ENCODE results near the gene PVRIG.

DNA sequence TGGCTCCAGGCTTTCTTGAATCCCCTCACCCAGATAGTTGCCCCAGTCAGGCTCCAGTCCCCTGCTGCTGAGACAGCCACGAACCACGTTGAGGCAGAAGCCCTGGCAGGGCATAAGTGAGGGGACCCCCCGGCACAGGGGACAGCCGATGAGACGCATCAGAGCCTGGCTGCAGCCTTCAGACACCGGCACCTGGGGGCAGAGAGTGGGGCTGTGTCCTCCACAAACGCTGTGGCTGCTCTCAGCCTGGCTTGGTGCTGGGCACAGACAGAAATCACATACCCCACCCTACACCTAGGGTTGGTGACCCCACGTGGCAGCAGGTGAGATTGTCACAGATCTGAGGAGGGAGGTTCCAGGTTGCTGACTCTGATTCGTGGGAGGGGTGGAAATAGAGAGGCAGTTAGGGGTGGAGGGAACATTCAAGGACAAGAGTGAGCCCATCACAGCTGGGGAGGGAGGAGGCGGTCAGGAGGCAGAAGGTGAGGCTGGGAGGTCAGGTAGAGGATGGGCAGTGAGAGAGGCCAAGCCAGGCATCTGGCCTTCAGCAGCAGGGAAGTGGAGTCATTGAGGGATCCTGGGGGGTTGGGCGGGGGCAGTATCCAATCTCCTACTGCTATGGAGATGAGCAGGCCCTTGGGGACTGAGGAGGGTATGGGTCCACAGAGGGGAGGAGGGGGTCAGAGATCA is 45.8 kb upstream of the PVRIG start:
- TF ChIP-seq, protein P1, sequence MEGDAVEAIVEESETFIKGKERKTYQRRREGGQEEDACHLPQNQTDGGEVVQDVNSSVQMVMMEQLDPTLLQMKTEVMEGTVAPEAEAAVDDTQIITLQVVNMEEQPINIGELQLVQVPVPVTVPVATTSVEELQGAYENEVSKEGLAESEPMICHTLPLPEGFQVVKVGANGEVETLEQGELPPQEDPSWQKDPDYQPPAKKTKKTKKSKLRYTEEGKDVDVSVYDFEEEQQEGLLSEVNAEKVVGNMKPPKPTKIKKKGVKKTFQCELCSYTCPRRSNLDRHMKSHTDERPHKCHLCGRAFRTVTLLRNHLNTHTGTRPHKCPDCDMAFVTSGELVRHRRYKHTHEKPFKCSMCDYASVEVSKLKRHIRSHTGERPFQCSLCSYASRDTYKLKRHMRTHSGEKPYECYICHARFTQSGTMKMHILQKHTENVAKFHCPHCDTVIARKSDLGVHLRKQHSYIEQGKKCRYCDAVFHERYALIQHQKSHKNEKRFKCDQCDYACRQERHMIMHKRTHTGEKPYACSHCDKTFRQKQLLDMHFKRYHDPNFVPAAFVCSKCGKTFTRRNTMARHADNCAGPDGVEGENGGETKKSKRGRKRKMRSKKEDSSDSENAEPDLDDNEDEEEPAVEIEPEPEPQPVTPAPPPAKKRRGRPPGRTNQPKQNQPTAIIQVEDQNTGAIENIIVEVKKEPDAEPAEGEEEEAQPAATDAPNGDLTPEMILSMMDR (IDR thresholded peaks at IDR 0.05): no peak
- no peak for TF ChIP-seq POLR2A (IDR thresholded peaks at IDR 0.05)
- TF ChIP-seq EP300 (IDR thresholded peaks at IDR 0.05): no peak
